Upper lobe of left lung (tissue), 4 donors: ENCODE data around the gene FUT8.

Experiments used
- POLR2A ChIP-seq, 4 donors: fragments of 450-650 bp; IDR thresholded peaks; one replicate each; pipeline ENCODE4 v1.5.1; 2016 to 2017; ENCODE audit warnings: antibody characterized with exemption in 4 of 4, mild to moderate bottlenecking in 2 of 4
- POLR2AphosphoS5 ChIP-seq, 2 donors: sonication (generic); formaldehyde crosslinking; IDR thresholded peaks; one replicate each; pipeline ENCODE4 v1.5.1; 2017; ENCODE audit warnings: antibody characterized with exemption in 2 of 2
- TF ChIP-seq, protein P1 (sequence below), 6 experiments: fragments of 450-650 bp in 4 of 6; fragments of 200-600 bp in 2 of 6; sonication (generic) in 2 of 6; IDR thresholded peaks; one replicate each; pipeline ENCODE4 v1.5.1; 2016 to 2019; ENCODE audit warnings: antibody characterized with exemption in 6 of 6

- TF ChIP-seq, protein P1, sequence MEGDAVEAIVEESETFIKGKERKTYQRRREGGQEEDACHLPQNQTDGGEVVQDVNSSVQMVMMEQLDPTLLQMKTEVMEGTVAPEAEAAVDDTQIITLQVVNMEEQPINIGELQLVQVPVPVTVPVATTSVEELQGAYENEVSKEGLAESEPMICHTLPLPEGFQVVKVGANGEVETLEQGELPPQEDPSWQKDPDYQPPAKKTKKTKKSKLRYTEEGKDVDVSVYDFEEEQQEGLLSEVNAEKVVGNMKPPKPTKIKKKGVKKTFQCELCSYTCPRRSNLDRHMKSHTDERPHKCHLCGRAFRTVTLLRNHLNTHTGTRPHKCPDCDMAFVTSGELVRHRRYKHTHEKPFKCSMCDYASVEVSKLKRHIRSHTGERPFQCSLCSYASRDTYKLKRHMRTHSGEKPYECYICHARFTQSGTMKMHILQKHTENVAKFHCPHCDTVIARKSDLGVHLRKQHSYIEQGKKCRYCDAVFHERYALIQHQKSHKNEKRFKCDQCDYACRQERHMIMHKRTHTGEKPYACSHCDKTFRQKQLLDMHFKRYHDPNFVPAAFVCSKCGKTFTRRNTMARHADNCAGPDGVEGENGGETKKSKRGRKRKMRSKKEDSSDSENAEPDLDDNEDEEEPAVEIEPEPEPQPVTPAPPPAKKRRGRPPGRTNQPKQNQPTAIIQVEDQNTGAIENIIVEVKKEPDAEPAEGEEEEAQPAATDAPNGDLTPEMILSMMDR (IDR thresholded peaks at IDR 0.05): no peak
- TF ChIP-seq POLR2A (IDR thresholded peaks at IDR 0.05) (no peak), POLR2AphosphoS5 (IDR thresholded peaks at IDR 0.05) (no peak)
Observed at GRCh38 chr14:65517635-65518542, 105.4 kb downstream of the FUT8 start.
